ENCODE measurements around the gene TRPM4.
A peak's percentile ranks its signal among the peaks of the same experiment; 100 is the strongest.

Gene TRPM4

GRCh38 chr19:49125025-49125731, 32.4 kb upstream of the TRPM4 start:
- no peak for TF ChIP-seq SIN3A (IDR thresholded peaks at IDR 0.05; ENCODE audit: borderline replicate concordance, insufficient read depth, low read length)
- TF ChIP-seq REST (IDR thresholded peaks at IDR 0.05; ENCODE audit: insufficient read depth in 1 of 2, low read depth in 2 of 2, low read length in 2 of 2) = no peak

- TF ChIP-seq SIN3A (IDR thresholded peaks at IDR 0.05; ENCODE audit: borderline replicate concordance, insufficient read depth, low read length) (no peak), TAF1 (IDR thresholded peaks at IDR 0.05; ENCODE audit: borderline replicate concordance, insufficient read depth, low read length) (no peak), POLR2AphosphoS5 (IDR thresholded peaks at IDR 0.05; ENCODE audit: low read depth, low read length) (no peak), FOXP2 (optimal IDR thresholded peaks at IDR 0.05; ENCODE audit: borderline replicate concordance, extremely low read depth, extremely low read length, insufficient read depth) (no peak), REST (IDR thresholded peaks at IDR 0.05; ENCODE audit: insufficient read depth in 1 of 2, low read depth in 2 of 2, low read length in 2 of 2) (no peak)
These were observed 31.0 kb upstream of the TRPM4 start for GRCh38 chr19:49126575-49126974.

GRCh38 chr19:49127674-49128544, 29.7 kb upstream of the TRPM4 start:
- peak; percentile 91 for TF ChIP-seq FOXP2 (optimal IDR thresholded peaks at IDR 0.05; ENCODE audit: borderline replicate concordance, extremely low read depth, extremely low read length, insufficient read depth)
- peak; percentile 31 to 39; a peak in 1 of 4 replicates for TF ChIP-seq REST (IDR thresholded peaks at IDR 0.05; ENCODE audit: insufficient read depth in 1 of 2, low read depth in 2 of 2, low read length in 2 of 2)
- no peak for TF ChIP-seq POLR2AphosphoS5 (IDR thresholded peaks at IDR 0.05; ENCODE audit: low read depth, low read length)
- 0 out of 2 replicates have a peak, but pooled peaks have one; percentile 75 for TF ChIP-seq SIN3A (IDR thresholded peaks at IDR 0.05; ENCODE audit: borderline replicate concordance, insufficient read depth, low read length)

DNA sequence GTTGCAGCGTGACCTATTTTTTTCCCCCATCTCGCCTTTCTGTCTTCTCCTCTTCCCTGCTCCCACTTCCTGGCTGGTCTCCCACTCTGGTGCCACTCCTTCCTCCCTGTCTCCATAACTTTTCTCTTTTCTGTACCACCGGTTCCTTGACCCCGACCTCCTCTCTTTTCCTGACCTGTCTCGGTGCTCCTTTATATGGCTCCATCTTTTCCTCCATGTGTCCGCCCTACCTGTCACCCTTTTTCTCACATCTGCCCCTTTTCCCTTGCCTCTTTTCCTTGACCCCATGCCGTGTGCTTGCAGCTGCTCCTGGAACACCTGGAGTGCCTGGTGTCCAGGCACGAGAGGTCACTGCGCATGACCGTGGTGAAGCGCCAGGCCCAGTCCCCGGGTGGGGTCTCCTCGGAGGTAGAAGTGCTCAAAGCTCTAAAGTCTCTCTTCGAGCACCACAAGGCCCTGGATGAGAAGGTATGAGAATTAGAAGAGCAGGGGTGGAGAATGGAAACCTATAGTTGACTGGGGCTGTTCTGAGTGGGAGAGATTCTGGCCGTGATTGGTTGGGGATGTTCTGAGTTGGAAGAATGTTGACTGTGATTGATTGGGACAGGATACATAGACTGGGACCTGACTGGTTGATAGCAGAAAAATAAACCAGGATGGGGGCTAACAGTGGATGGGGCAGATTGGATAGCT, 28.9 kb upstream of the TRPM4 start:
- 0 out of 2 replicates have a peak, but pooled peaks have one; percentile 4 for TF ChIP-seq SIN3A (IDR thresholded peaks at IDR 0.05; ENCODE audit: borderline replicate concordance, insufficient read depth, low read length)
- TF ChIP-seq TAF1 (IDR thresholded peaks at IDR 0.05; ENCODE audit: borderline replicate concordance, insufficient read depth, low read length) = peak; percentile 43; the same call in 1 of the 2 replicates
- TF ChIP-seq REST (IDR thresholded peaks at IDR 0.05; ENCODE audit: insufficient read depth in 1 of 2, low read depth in 2 of 2, low read length in 2 of 2) = no peak
